ENCODE data around the gene ZNF687.

ZNF687 gene, protein sequence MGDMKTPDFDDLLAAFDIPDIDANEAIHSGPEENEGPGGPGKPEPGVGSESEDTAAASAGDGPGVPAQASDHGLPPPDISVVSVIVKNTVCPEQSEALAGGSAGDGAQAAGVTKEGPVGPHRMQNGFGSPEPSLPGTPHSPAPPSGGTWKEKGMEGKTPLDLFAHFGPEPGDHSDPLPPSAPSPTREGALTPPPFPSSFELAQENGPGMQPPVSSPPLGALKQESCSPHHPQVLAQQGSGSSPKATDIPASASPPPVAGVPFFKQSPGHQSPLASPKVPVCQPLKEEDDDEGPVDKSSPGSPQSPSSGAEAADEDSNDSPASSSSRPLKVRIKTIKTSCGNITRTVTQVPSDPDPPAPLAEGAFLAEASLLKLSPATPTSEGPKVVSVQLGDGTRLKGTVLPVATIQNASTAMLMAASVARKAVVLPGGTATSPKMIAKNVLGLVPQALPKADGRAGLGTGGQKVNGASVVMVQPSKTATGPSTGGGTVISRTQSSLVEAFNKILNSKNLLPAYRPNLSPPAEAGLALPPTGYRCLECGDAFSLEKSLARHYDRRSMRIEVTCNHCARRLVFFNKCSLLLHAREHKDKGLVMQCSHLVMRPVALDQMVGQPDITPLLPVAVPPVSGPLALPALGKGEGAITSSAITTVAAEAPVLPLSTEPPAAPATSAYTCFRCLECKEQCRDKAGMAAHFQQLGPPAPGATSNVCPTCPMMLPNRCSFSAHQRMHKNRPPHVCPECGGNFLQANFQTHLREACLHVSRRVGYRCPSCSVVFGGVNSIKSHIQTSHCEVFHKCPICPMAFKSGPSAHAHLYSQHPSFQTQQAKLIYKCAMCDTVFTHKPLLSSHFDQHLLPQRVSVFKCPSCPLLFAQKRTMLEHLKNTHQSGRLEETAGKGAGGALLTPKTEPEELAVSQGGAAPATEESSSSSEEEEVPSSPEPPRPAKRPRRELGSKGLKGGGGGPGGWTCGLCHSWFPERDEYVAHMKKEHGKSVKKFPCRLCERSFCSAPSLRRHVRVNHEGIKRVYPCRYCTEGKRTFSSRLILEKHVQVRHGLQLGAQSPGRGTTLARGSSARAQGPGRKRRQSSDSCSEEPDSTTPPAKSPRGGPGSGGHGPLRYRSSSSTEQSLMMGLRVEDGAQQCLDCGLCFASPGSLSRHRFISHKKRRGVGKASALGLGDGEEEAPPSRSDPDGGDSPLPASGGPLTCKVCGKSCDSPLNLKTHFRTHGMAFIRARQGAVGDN

DNA sequence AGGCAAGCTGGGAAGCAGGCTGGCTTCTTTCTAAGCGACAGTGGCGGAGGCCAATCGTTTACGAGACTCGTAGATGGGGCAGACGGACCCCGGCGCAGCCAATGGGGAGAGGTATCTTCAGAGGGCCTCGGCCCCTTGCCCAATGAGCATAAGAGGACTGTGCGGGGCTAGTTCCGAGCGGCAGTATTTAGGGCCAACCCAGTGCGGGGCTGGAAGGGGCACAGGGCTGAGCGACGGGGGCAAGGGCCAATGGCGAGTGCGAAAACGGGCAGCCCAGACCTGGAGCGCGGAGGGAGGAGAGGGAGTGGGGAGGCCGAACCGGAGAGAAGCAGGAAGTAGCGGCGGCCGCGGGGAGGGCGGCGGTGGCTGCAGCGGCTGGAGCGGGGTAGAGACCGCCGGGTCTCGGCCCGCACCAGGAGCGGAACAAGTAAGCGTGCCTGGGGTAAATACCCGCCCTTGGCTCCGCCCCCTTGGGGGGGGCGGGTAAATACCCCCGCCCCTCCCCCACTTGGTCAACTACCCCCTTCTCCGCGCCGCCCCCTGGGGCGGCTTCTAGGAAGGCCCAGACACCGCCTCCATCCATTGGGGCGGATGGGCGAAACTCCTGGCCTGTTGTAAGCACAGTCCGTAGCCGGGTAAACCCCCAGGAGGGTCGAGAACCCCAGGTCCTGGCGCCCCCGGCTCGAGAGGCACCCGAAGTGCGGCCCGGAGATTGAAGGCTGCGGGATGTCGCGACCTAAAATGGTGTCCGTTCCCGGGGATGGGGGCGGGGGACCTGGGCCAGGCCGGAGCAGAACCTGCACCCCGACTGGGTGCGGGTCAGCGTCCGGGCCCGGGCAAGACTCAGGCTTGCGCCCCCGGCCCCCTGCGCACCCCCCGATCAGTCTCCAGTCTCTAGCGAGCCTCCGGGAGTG lies at the start of gene ZNF687:
Gene ZNF687 (plus strand): TSS at position 331 of the 914 bp plus-strand sequence. CDS start 3,993 bp downstream, outside the sequence.
- in situ Hi-C loops (cut with MboI; ENCODE audit: low pct_unique_long_range_greater_than_20kb, low sequenced_read_pairs, unreplicated experiment): no loop called here
- peak; percentile 98 for DNase-seq (ENCODE audit: low spot score)
- TF ChIP-seq, protein P1, sequence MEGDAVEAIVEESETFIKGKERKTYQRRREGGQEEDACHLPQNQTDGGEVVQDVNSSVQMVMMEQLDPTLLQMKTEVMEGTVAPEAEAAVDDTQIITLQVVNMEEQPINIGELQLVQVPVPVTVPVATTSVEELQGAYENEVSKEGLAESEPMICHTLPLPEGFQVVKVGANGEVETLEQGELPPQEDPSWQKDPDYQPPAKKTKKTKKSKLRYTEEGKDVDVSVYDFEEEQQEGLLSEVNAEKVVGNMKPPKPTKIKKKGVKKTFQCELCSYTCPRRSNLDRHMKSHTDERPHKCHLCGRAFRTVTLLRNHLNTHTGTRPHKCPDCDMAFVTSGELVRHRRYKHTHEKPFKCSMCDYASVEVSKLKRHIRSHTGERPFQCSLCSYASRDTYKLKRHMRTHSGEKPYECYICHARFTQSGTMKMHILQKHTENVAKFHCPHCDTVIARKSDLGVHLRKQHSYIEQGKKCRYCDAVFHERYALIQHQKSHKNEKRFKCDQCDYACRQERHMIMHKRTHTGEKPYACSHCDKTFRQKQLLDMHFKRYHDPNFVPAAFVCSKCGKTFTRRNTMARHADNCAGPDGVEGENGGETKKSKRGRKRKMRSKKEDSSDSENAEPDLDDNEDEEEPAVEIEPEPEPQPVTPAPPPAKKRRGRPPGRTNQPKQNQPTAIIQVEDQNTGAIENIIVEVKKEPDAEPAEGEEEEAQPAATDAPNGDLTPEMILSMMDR (IDR thresholded peaks at IDR 0.05; ENCODE audit: extremely low read depth, insufficient read depth, missing control alignments): no peak

DNA sequence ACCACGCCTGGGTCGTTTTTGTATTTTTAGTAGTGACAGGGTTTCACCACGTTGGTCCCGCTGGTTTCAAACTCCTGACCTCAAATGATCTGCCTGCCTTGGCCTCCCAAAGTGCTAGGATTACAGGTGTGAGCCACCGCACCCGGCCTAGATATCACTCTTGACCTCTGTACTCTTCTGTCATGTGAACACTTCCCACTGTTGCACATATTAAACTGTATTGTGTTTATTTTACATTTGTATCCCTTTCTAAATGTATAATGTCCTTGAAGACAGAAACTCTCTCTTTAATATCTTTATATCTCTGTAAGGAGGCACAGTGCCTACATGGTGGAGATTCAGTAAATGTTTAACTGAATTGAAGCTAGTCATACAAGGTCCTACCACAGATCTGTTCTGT lies 46.9 kb upstream of the ZNF687 start:
- in situ Hi-C loops (cut with MboI; ENCODE audit: low pct_unique_long_range_greater_than_20kb, low sequenced_read_pairs, unreplicated experiment): no loop called here
- no peak for DNase-seq (ENCODE audit: low spot score)
- TF ChIP-seq, protein P1 (IDR thresholded peaks at IDR 0.05; ENCODE audit: extremely low read depth, insufficient read depth, missing control alignments): no peak

DNA sequence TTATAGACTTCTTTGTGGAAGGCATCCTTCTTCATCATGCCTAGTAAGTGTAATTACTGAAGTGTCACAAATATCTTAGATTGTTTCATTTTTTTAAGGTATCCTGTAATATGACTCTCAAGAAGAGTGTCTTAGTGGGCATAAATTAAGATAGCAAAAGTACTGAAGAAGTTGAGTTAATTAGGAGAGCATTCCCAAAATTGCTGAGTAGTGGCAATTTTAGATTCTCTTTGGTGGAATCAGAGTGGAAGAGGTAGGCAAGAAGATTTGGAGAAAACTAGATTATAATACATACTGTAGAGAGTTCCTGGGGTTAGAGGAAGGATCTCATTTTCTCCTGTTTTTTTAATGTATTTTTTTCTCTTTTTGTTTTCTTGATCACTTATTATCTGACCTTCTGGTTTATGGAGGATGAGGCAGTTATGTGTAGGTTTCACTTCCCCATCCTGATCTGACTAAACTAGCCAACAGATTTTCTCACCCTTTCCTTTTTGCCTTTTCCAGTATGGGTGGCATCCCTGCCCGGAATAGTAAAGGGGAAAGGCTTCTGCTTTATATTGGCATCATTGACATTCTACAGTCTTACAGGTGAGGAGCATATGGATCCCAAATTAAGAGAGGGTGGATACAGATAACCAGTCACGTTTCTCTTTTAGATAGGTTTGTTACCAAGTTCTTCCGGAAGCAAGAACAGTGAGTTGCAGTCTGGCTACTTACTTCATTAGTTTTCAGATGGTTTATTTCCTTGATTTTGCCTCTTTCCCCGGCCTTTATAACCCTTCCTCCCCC lies 44.2 kb upstream of the ZNF687 start:
- in situ Hi-C loops (cut with MboI; ENCODE audit: low pct_unique_long_range_greater_than_20kb, low sequenced_read_pairs, unreplicated experiment): no loop called here
- TF ChIP-seq, protein P1 (IDR thresholded peaks at IDR 0.05; ENCODE audit: extremely low read depth, insufficient read depth, missing control alignments): no peak
- DNase-seq (ENCODE audit: low spot score): peak; percentile 39

DNA sequence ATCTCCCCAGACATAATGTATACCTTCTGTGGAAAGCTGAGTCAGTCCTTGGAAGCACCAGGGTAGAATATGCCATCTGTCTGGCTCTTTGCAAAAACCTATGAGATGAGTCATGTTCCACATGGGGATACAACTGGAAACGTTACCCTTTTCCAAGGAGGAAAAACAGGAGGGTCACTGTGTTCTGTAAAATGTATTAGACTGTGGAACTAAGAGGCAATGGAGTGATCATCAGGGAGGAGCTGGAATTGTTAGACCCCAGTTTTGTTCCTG lies 43.7 kb upstream of the ZNF687 start:
- in situ Hi-C loops (cut with MboI; ENCODE audit: low pct_unique_long_range_greater_than_20kb, low sequenced_read_pairs, unreplicated experiment): no loop called here
- DNase-seq (ENCODE audit: low spot score): no peak

DNA sequence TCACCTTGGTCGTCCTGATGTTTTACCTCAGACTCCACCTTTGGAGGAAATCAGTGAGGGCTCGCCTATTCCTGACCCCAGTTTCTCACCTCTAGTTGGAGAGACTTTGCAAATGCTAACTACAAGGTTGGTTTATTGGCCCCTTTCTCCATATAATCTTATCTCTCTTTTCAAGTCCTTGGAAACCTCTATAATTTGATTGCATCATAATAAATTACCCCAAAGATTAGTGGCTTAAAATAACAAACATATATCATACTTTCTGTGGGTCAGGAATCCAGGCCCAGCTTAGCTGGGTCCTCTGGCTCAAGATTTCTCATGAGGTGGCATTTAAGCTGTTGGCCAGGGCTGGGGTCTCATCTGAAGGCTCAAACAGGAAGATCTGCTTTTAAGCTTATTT lies 39.7 kb upstream of the ZNF687 start:
- no peak for DNase-seq (ENCODE audit: low spot score)
- TF ChIP-seq, protein P1 (IDR thresholded peaks at IDR 0.05; ENCODE audit: extremely low read depth, insufficient read depth, missing control alignments): no peak
- in situ Hi-C loops (cut with MboI; ENCODE audit: low pct_unique_long_range_greater_than_20kb, low sequenced_read_pairs, unreplicated experiment): no loop called here

More for the DNA sequence above, 43.7 kb upstream of the ZNF687 start:
- TF ChIP-seq, protein P1 (IDR thresholded peaks at IDR 0.05; ENCODE audit: extremely low read depth, insufficient read depth, missing control alignments): no peak

Data from GM13977 (cell line).